Lung (tissue), 12 donors: ENCODE data around the gene DUSP7. TPM values are rescaled to one million over a fixed set of nuclear protein-coding genes. Genes with fewer than 3 reads are reported as not detected.
A peak's percentile ranks its signal among the peaks of the same experiment; 100 is the strongest.

Experiments
- ATAC-seq: fragments of 200-7000 bp; cut with Tn5 transposase; one replicate; pipeline ENCODE4 v1.9.1; 2020; ENCODE audit warnings: moderate number of reproducible peaks; ENCODE audit not compliant: insufficient read depth, low FRiP score
- DNase-seq, 3 donors: peaks; one replicate each; pipeline ENCODE4 v3.0.0-alpha.2; 2013 to 2017
- H3K27ac ChIP-seq, 2 donors: one replicate each; pipeline ENCODE4 v1.5.1; 2013; ENCODE audit warnings: mild to moderate bottlenecking in 2 of 2, moderate library complexity in 2 of 2, control low read depth in 1 of 2, inconsistent platforms in 1 of 2, low read depth in 1 of 2, low read length in 1 of 2
- H3K27me3 ChIP-seq, 3 donors: one replicate each; pipeline ENCODE4 v1.5.1; 2013; ENCODE audit warnings: low read length in 2 of 3; ENCODE audit not compliant: control insufficient read depth in 3 of 3, insufficient read depth in 3 of 3
- H3K36me3 ChIP-seq, 4 donors: one replicate each; pipeline ENCODE4 v1.5.1; 2013; ENCODE audit warnings: low read length in 4 of 4, mild to moderate bottlenecking in 1 of 4, moderate library complexity in 1 of 4; ENCODE audit not compliant: control insufficient read depth in 4 of 4, insufficient read depth in 4 of 4
- H3K4me1 ChIP-seq, 5 donors: one replicate each; pipeline ENCODE4 v1.5.1; 2013; ENCODE audit warnings: low read length in 5 of 5, mild to moderate bottlenecking in 2 of 5, moderate library complexity in 1 of 5; ENCODE audit not compliant: control insufficient read depth in 5 of 5, insufficient read depth in 5 of 5
- H3K4me3 ChIP-seq: one replicate; pipeline ENCODE4 v1.5.1; 2013; ENCODE audit warnings: mild to moderate bottlenecking, control low read depth, moderate library complexity
- H3K9ac ChIP-seq, 2 donors: one replicate each; pipeline ENCODE4 v1.5.1; 2013; ENCODE audit warnings: low read length in 2 of 2, control low read depth in 1 of 2; ENCODE audit not compliant: insufficient read depth in 1 of 2
- H3K9me3 ChIP-seq, 4 donors: one replicate each; pipeline ENCODE4 v1.5.1; 2013; ENCODE audit warnings: low read length in 3 of 4, mild to moderate bottlenecking in 1 of 4, moderate library complexity in 1 of 4; ENCODE audit not compliant: control insufficient read depth in 4 of 4, insufficient read depth in 3 of 4
- CTCF ChIP-seq: IDR thresholded peaks from 2 replicates; pipeline ENCODE4 v1.5.1; 2012; ENCODE audit warnings: mild to moderate bottlenecking; ENCODE audit errors: control extremely low read depth, extremely low read depth
- WGBS, 2 donors: extraction: QIAGEN DNeasy Blood & Tissue Kit; methylation state at CpG; one replicate each; pipeline ENCODE4 v1.1.7; 2013; 5-methylcytosine and 5-hydroxymethylcytosine counted together
- polyA plus RNA-seq, 2 donors: library from polyadenylated mRNA; stranded (reverse); fragments of 200-250 nt; gene quantifications; one replicate each; pipeline ENCODE4 v1.2.1, GENCODE V29; 2013
- total RNA-seq, 2 donors: library from RNA; depleted of rRNA in 1 of 2; stranded (reverse); fragments of >200 nt in 1 of 2; gene quantifications; one replicate each; pipeline ENCODE4 v1.2.1, GENCODE V29; 2014 to 2021
- donor health status: control.
- donor health status: control.
- donor health status: Bipolar disorder and iron deficiency.
- donor health status: healthy.
- donor health status: DM: yes; HTN: yes; CAD: no.

Gene DUSP7
- total and polyA plus RNA-seq, 4 donors = 10.2 to 36.2 (median 20.9) TPM

- TF ChIP-seq CTCF = no peak
- WGBS, 2 donors = 50 to 62% methylated on average over 8 of the region's 8 CpGs
- H3K9ac ChIP-seq = no peak overlapping the region
- peak overlapping the region in 1 of 2 donors; percentile 55 for H3K27ac ChIP-seq
- ATAC-seq (no peak), DNase-seq (no peak)
- H3K36me3 ChIP-seq = no peaks in the 10 kb centered on the region
- no peaks in the 10 kb centered on the region for H3K27me3 ChIP-seq
- peaks cover 0 to 21% (median 15%) of the 10 kb centered on the region in 5 donors for H3K4me1 ChIP-seq
- H3K9me3 ChIP-seq = no peaks in the 10 kb centered on the region
- no peak overlapping the region for H3K4me3 ChIP-seq
Measured at GRCh38 chr3:52006017-52006819, 50.2 kb downstream of the DUSP7 start.

GRCh38 chr3:52005571-52005986 lies 50.8 kb downstream of the DUSP7 start:
- no peak overlapping the region for H3K4me3 ChIP-seq
- no peaks in the 10 kb centered on the region for H3K27me3 ChIP-seq
- H3K27ac ChIP-seq = peak overlapping the region; percentile 56 to 57
- H3K36me3 ChIP-seq = no peaks in the 10 kb centered on the region
- no peak for TF ChIP-seq CTCF
- DNase-seq (peak; percentile 42 to 70 (median 68)), ATAC-seq (no peak)
- H3K4me1 ChIP-seq = peaks cover 0 to 21% (median 15%) of the 10 kb centered on the region in 5 donors
- WGBS, 2 donors = 12 to 31% methylated on average over 15 of the region's 15 CpGs
- no peaks in the 10 kb centered on the region for H3K9me3 ChIP-seq
- no peak overlapping the region for H3K9ac ChIP-seq

DNA sequence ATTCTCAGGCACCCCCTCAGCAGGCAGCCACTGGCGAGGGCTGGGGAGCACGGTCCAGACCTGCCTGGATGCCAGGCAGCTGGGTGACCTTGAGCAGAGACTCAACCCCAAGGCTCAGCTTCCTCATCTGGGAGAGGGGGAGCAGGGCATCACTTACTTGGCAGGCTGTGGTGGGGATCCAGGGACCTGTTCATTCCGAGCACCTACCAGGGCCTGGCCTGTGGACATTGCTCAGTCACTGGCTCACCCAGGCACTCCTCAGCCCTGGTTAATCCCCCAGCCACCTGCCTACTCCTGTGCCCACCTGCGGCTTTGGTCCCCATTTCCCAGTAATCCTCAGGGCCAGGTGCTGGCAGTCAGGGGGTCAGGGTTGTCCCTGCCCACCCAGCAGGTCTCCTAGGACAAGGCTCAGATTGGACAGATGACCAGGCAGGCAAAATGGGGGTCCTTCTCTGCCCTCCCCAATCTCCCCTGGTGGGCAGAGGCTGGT lies 51.4 kb downstream of the DUSP7 start:
- Histone ChIP-seq H3K27ac (peak overlapping the region; percentile 56 to 57), H3K9ac (no peak overlapping the region), H3K4me1 (peaks cover 0 to 21% (median 15%) of the 10 kb centered on the region in 5 donors), H3K9me3 (no peaks in the 10 kb centered on the region), H3K27me3 (no peaks in the 10 kb centered on the region), H3K36me3 (no peaks in the 10 kb centered on the region), H3K4me3 (no peak overlapping the region)
- DNase-seq (no peak), ATAC-seq (no peak)
- WGBS, 2 donors = 88 to 93% methylated on average over 4 of the region's 4 CpGs
- TF ChIP-seq CTCF = no peak
